Neural progenitor cell (in vitro differentiated cells): ENCODE measurements around the gene ITPK1. TPM values are rescaled to one million over a fixed set of nuclear protein-coding genes. Genes with fewer than 3 reads are reported as not detected.

Source experiments
- DNase-seq: peaks from one replicate; pipeline ENCODE4 v3.0.0-alpha.2; 2016; ENCODE audit warnings: low spot score
- H2AFZ ChIP-seq: fragments of 200-600 bp; sonication (generic); replicated peaks from 2 replicates; pipeline ENCODE4 v1.6.1; 2016; ENCODE audit warnings: antibody characterized with exemption
- H3F3A ChIP-seq: fragments of 200-600 bp; sonication (generic); 2 replicates; pipeline ENCODE4 v1.6.1; 2016; ENCODE audit warnings: antibody characterized with exemption, low read depth
- H3K27ac ChIP-seq: fragments of 200-600 bp; sonication (generic); 2 replicates; pipeline ENCODE4 v1.5.1; 2016; ENCODE audit warnings: mild to moderate bottlenecking
- H3K27me3 ChIP-seq: fragments of 200-600 bp; sonication (generic); 2 replicates; pipeline ENCODE4 v1.6.1; 2016; ENCODE audit warnings: mild to moderate bottlenecking, moderate library complexity
- H3K36me3 ChIP-seq: fragments of 200-600 bp; sonication (generic); 2 replicates; pipeline ENCODE4 v1.5.1; 2016
- H3K4me1 ChIP-seq: fragments of 200-600 bp; sonication (generic); 2 replicates; pipeline ENCODE4 v1.6.1; 2016; ENCODE audit warnings: mixed run types
- H3K4me2 ChIP-seq: fragments of 200-600 bp; sonication (generic); 2 replicates; pipeline ENCODE4 v1.6.1; 2016
- H3K4me3 ChIP-seq: fragments of 200-600 bp; sonication (generic); 2 replicates; pipeline ENCODE4 v1.5.1; 2016
- H3K79me2 ChIP-seq: fragments of 200-600 bp; sonication (generic); 2 replicates; pipeline ENCODE4 v1.6.1; 2016; ENCODE audit warnings: low read depth
- H3K9ac ChIP-seq: fragments of 200-600 bp; sonication (generic); 2 replicates; pipeline ENCODE4 v1.6.1; 2016
- H3K9me3 ChIP-seq: fragments of 200-600 bp; sonication (generic); 2 replicates; pipeline ENCODE4 v1.5.1; 2016; ENCODE audit warnings: low read depth
- H4K20me1 ChIP-seq: fragments of 200-600 bp; sonication (generic); 2 replicates; pipeline ENCODE4 v1.6.1; 2016; ENCODE audit warnings: low read depth
- H3K27ac Mint-ChIP-seq: 3 replicates; pipeline ENCODE4 v1.8.0; 2021; ENCODE audit warnings: mixed read lengths
- H3K27me3 Mint-ChIP-seq: 2 replicates; pipeline ENCODE4 v1.8.0; 2022; ENCODE audit warnings: low read depth, mild to moderate bottlenecking, inconsistent platforms, moderate library complexity, mixed read lengths; ENCODE audit not compliant: insufficient read depth
- H3K36me3 Mint-ChIP-seq: 3 replicates; pipeline ENCODE4 v1.8.0; 2021; ENCODE audit warnings: mixed read lengths
- H3K4me1 Mint-ChIP-seq: 3 replicates; pipeline ENCODE4 v1.8.0; 2021; ENCODE audit warnings: mixed read lengths
- H3K4me3 Mint-ChIP-seq: 3 replicates; pipeline ENCODE4 v1.8.0; 2021; ENCODE audit warnings: mild to moderate bottlenecking, moderate library complexity, mixed read lengths
- H3K9me3 Mint-ChIP-seq: 3 replicates; pipeline ENCODE4 v1.8.0; 2020; ENCODE audit warnings: mixed read lengths
- EZH2 ChIP-seq: fragments of 200-600 bp; sonication (generic); IDR thresholded peaks from 2 replicates; pipeline ENCODE4 v1.6.1; 2017; ENCODE audit warnings: antibody characterized with exemption, mild to moderate bottlenecking, moderate library complexity
- EZH2phosphoT487 ChIP-seq: fragments of 200-600 bp; sonication (generic); IDR thresholded peaks from 2 replicates; pipeline ENCODE4 v1.6.1; 2017; ENCODE audit warnings: antibody characterized with exemption
- total RNA-seq: library from RNA; depleted of rRNA; stranded (reverse); fragments of >200 nt; gene quantifications from 2 replicates; pipeline ENCODE4 v1.2.3, GENCODE V29; 2015; ENCODE audit warnings: low replicate concordance
- TF ChIP-seq, protein P1 (sequence below): fragments of 200-600 bp; sonication (generic); IDR thresholded peaks from 2 replicates; pipeline ENCODE4 v1.5.1; 2017; ENCODE audit warnings: antibody characterized with exemption, mild to moderate bottlenecking

ITPK1 gene
- total RNA-seq, 1 donor from 2014 or later: 25.8 TPM

DNA sequence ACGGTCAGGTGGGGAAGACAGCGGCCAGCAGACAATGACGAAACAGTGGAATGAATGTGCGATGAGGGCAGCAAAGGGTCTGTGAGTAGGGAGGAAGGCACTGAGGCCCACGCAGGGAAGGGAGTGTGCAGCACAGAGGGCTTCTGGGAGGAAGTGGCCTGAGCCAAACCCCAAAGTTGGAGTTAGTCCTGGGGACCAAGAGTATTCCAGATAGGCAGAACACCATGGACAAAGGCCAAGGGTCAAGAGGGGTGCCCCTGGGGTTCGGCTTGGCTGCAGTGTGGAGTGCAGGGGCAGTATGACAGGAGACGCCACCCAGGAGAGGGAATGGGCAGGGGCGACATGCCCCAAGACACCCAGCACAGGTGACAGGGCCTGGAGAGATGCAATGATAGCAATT, 134.0 kb downstream of the ITPK1 start:
- H3K27ac ChIP-seq: no peak overlapping the region
- H3K36me3 ChIP-seq: no peaks in the 10 kb centered on the region
- no peak for TF ChIP-seq EZH2phosphoT487
- Mint-ChIP-seq H3K4me1 (no peaks in the 10 kb centered on the region), H3K9me3 (peaks cover 39% of the 10 kb centered on the region), H3K4me3 (no peak overlapping the region), H3K36me3 (peaks cover 21% of the 10 kb centered on the region), H3K27me3 (peaks cover 6% of the 10 kb centered on the region), H3K27ac (no peak overlapping the region)
- H3F3A ChIP-seq: no peaks in the 10 kb centered on the region
- H3K4me2 ChIP-seq: no peak overlapping the region
- H3K27me3 ChIP-seq: no peaks in the 10 kb centered on the region
- H3K4me1 ChIP-seq: no peaks in the 10 kb centered on the region
- no peaks in the 10 kb centered on the region for H3K9me3 ChIP-seq
- no peak overlapping the region for H2AFZ ChIP-seq
- H3K4me3 ChIP-seq: no peak overlapping the region
- H3K9ac ChIP-seq: no peak overlapping the region
- no peak for DNase-seq
- no peaks in the 10 kb centered on the region for H4K20me1 ChIP-seq
- H3K79me2 ChIP-seq: no peaks in the 10 kb centered on the region

DNA sequence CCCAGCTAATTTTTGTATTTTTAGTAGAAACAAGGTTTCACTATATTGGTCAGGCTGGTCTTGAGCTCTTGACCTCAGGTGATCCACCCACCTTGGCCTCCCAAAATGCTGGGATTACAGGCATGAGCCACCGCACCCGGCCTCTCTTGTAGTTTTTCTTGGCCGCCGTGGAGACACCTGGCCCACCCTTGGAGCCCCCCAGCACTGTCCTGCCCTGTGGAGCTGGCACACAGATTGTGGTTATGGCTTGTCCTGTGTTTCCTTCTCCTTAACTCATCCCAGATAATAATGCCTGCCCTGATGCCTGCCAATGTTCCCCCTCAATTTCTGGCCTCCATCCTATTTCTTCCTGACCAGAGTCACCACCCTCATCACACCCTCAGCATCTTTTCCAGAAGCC, 134.9 kb downstream of the ITPK1 start:
- Histone ChIP-seq H3K4me3 (no peak overlapping the region), H3K36me3 (no peaks in the 10 kb centered on the region), H3K79me2 (no peaks in the 10 kb centered on the region), H3K9ac (no peak overlapping the region), H3K4me2 (no peak overlapping the region), H2AFZ (no peak overlapping the region), H3K9me3 (no peaks in the 10 kb centered on the region), H4K20me1 (no peaks in the 10 kb centered on the region), H3K4me1 (no peaks in the 10 kb centered on the region), H3K27ac (no peak overlapping the region), H3F3A (no peaks in the 10 kb centered on the region), H3K27me3 (no peaks in the 10 kb centered on the region)
- TF ChIP-seq EZH2 (no peak), EZH2phosphoT487 (no peak)
- TF ChIP-seq, protein P1, sequence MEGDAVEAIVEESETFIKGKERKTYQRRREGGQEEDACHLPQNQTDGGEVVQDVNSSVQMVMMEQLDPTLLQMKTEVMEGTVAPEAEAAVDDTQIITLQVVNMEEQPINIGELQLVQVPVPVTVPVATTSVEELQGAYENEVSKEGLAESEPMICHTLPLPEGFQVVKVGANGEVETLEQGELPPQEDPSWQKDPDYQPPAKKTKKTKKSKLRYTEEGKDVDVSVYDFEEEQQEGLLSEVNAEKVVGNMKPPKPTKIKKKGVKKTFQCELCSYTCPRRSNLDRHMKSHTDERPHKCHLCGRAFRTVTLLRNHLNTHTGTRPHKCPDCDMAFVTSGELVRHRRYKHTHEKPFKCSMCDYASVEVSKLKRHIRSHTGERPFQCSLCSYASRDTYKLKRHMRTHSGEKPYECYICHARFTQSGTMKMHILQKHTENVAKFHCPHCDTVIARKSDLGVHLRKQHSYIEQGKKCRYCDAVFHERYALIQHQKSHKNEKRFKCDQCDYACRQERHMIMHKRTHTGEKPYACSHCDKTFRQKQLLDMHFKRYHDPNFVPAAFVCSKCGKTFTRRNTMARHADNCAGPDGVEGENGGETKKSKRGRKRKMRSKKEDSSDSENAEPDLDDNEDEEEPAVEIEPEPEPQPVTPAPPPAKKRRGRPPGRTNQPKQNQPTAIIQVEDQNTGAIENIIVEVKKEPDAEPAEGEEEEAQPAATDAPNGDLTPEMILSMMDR: no peak
- H3K9me3 Mint-ChIP-seq: peaks cover 43% of the 10 kb centered on the region
- no peaks in the 10 kb centered on the region for H3K4me1 Mint-ChIP-seq
- no peak overlapping the region for H3K27ac Mint-ChIP-seq
- H3K27me3 Mint-ChIP-seq: peaks cover 6% of the 10 kb centered on the region
- no peak for DNase-seq
- H3K36me3 Mint-ChIP-seq: peaks cover 21% of the 10 kb centered on the region
- no peak overlapping the region for H3K4me3 Mint-ChIP-seq

DNA sequence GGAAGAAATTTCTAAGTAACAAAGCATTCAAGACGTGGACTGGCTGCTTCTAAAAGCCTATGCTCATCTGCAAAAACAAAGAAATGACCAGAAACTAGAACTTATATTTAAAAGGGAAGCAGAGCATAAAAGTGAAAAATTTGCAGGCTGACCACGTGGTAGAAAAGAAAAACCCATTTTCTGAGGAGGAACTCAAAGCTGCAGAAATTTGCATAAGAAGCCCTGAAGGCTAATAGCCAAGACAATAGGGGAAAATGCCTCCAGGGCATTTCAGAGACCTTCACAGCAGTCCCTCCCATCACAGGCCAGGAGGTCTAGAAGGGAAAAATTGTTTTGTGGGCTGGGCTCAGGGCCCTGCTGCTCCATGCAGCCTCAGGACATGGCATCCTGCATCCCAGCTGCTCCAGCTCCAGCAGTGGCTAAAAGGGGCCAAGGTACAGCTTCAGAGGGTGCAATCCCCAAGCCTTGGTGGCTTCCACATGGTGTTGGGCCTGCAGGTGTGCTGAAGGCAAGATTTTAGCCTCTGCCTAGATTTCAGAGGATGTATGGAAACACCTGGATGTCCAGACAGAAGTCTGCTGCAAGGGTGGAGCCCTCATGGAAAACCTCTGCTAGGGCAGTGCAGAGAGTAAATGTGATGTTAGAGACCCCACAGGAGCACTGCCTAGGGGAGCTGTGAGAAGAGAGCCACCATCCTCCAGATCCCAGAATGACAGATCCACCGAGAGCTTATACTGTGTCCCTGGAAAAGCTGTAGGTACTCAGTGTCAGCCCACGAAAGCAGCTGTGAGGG, 137.3 kb downstream of the ITPK1 start:
- H3K27ac Mint-ChIP-seq: no peak overlapping the region
- H3K9me3 Mint-ChIP-seq: peaks cover 44% of the 10 kb centered on the region
- Histone ChIP-seq H3K4me3 (no peak overlapping the region), H3K36me3 (no peaks in the 10 kb centered on the region), H3K4me1 (no peaks in the 10 kb centered on the region), H3K9me3 (no peaks in the 10 kb centered on the region), H4K20me1 (no peaks in the 10 kb centered on the region), H3K79me2 (no peaks in the 10 kb centered on the region), H3K27ac (no peak overlapping the region), H3K27me3 (no peaks in the 10 kb centered on the region), H2AFZ (no peak overlapping the region), H3K4me2 (no peak overlapping the region), H3F3A (no peaks in the 10 kb centered on the region), H3K9ac (no peak overlapping the region)
- peaks cover 8% of the 10 kb centered on the region for H3K27me3 Mint-ChIP-seq
- DNase-seq: no peak
- no peaks in the 10 kb centered on the region for H3K4me1 Mint-ChIP-seq
- no peak overlapping the region for H3K4me3 Mint-ChIP-seq
- TF ChIP-seq EZH2phosphoT487 (no peak), EZH2 (no peak)
- TF ChIP-seq, protein P1: no peak
- H3K36me3 Mint-ChIP-seq: peaks cover 21% of the 10 kb centered on the region

DNA sequence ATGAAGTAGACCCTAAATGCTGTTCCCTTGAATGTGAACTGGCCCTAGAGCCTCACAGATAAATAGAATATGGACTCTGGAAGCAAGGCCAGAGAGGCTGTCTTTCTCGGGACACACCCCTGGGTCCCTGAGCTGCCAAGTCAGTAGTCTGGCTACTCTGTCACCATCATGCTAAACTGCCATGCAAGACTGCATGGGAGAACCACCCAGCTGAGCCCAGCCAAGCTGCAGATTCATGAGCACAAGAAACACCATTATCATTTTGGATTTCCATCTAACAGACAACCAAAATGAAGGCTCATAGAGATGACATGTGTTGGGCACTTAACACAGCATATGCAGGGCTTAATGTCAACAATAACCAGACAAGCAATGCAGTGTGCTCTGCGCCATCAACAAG, 139.5 kb downstream of the ITPK1 start:
- no peaks in the 10 kb centered on the region for H3K9me3 ChIP-seq
- Mint-ChIP-seq H3K4me1 (no peaks in the 10 kb centered on the region), H3K27me3 (peaks cover 13% of the 10 kb centered on the region), H3K36me3 (peaks cover 25% of the 10 kb centered on the region), H3K4me3 (no peak overlapping the region), H3K27ac (no peak overlapping the region), H3K9me3 (peaks cover 41% of the 10 kb centered on the region)
- H3K36me3 ChIP-seq: no peaks in the 10 kb centered on the region
- H3F3A ChIP-seq: no peaks in the 10 kb centered on the region
- no peaks in the 10 kb centered on the region for H3K27me3 ChIP-seq
- H3K4me3 ChIP-seq: no peak overlapping the region
- H3K79me2 ChIP-seq: no peaks in the 10 kb centered on the region
- H3K4me1 ChIP-seq: no peaks in the 10 kb centered on the region
- TF ChIP-seq EZH2phosphoT487: no peak
- TF ChIP-seq, protein P1: no peak
- TF ChIP-seq EZH2: no peak
- no peak overlapping the region for H3K27ac ChIP-seq
- H3K9ac ChIP-seq: no peak overlapping the region
- H2AFZ ChIP-seq: no peak overlapping the region
- no peak overlapping the region for H3K4me2 ChIP-seq
- H4K20me1 ChIP-seq: no peaks in the 10 kb centered on the region
- no peak for DNase-seq
